GM12872 (cell line): Measurements from ENCODE around the gene TSBP1.

Experiments
- CTCF ChIP-seq: IDR thresholded peaks from 3 replicates; pipeline ENCODE4 v1.5.1; 2011; ENCODE audit warnings: low read depth, mild to moderate bottlenecking, low read length, moderate library complexity; ENCODE audit not compliant: insufficient read depth

TSBP1 gene

DNA sequence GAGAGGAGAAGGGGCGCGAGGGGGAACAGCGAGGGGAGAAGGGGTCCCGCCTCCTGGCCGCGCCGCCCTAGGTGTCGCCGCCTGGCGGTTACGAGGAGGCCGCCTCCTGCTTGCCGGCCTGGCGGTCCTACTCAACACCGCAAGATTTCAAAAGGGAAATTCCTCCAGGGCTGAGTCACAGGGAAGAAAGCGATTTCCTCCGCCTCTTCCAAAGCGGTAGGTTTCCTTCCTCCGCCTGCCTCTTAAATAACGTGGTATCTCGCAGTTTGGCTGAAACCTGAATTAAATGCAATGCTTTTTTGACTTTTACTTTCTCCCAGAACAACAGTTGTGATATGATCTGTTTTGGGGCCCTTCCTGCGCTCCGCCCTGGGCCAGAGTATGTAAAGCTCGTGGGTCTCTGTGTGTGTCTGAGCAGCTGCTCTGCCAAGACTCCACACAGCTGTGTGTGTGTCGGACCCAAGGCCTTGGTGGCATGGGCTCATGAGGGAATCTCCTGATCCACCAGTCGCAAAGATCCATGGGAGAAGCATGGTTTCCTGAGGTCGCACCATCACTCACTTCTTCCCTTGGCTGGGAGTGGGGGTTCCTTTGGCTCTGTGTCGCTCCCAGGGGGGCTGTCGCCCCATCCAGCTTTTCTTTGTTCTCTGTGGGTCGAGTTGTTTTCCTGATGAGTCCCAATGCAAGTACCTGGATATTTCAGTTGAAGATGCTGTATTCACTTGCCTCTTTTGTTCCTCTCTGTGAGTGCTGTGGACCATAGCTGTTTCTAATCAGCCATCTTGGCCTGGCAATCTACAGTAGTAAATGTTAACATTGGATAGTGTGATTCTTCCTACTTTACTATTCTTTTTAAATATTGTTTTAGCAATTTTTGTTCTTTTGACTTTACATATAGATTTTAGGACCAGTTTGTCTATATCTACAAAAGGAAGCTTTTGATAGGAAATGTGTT lies 116.2 kb downstream of the TSBP1 start:
- TF ChIP-seq CTCF = peak; percentile 73

- TF ChIP-seq CTCF = no peak
These were observed 116.9 kb downstream of the TSBP1 start for GRCh38 chr6:32254761-32255198.

DNA sequence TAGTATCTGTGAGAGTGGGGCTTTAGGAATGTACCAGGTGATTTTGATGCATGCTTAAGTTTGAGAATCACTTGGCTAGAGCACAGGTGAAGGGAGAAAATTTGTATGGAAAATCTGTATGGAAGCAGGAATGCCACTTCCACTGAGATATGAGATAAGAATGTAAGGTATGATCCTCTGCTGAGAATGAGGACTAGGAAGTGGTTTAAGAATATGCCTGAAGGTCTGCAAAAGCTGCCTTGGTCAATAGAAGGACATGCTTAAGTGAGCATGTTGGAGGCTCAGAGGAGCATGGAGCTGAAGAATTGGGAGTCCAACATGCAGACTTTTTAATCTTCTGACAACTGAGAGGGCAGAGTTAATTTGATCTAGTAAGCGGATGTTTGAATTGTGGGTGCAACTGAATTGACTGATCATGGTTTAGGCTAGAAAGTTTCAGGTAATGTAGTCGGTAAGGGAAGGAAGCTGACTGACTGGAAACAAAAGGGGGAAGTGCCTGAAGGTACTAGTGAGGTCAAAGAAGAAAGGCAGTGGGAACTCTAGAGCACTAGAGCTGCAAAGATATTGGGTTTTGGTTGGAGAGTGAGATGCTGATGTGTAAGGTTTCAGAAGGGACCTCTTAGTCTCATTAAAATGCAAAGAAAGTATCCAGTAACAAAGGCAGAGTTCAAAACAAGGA lies 119.2 kb downstream of the TSBP1 start:
- no peak for TF ChIP-seq CTCF

DNA sequence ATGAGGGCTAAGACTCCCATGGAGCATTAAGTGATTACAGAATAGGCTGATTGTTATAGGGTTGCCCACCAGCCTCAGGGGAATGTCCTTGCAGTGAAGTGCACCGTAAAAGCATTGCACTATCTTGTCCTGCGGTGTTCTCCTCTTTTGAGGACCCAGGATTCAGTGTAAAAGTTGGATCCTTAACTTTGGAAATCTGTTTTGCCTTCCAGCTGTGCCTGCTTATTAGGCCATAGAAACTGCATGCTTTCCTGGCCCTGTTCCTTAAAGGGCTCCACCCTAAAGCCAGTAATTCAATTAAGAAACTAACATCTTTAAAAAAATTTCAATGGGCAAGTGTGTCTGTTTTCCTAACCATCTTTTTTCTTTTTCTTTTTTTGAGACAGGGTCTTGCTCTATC lies 122.4 kb downstream of the TSBP1 start:
- TF ChIP-seq CTCF = no peak

GRCh38 chr6:32247401-32247800 lies 124.3 kb downstream of the TSBP1 start:
- TF ChIP-seq CTCF = no peak

- TF ChIP-seq CTCF = peak; percentile 87
These were observed 126.7 kb downstream of the TSBP1 start for GRCh38 chr6:32244946-32245398.

DNA sequence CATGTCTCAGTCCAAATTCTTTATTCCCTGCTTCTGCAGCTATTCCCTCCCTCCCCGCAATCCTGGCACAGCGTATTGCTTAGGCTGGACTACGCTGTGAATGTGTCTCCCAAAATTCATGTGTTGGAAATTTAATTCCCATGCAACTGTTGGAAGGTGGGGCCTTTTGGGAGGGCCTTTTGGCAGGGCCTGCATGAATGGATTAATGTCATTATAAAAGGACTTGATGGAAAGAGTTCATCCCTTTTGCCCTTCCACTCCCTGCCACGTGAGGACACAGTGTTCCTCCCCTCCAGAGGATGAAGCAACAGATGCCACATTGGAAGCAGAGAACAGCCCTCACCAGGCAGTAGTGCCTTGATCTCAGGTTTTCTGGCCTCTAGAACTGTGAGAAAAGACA lies 127.4 kb downstream of the TSBP1 start:
- no peak for TF ChIP-seq CTCF
